ENCODE measurements around the gene TBCEL. TPM values are rescaled to one million over a fixed set of nuclear protein-coding genes. Genes with fewer than 3 reads are reported as not detected.

TBCEL gene
- total and polyA plus RNA-seq, 11 donors: 3.0 to 40.5 (median 25.4) TPM

DNA sequence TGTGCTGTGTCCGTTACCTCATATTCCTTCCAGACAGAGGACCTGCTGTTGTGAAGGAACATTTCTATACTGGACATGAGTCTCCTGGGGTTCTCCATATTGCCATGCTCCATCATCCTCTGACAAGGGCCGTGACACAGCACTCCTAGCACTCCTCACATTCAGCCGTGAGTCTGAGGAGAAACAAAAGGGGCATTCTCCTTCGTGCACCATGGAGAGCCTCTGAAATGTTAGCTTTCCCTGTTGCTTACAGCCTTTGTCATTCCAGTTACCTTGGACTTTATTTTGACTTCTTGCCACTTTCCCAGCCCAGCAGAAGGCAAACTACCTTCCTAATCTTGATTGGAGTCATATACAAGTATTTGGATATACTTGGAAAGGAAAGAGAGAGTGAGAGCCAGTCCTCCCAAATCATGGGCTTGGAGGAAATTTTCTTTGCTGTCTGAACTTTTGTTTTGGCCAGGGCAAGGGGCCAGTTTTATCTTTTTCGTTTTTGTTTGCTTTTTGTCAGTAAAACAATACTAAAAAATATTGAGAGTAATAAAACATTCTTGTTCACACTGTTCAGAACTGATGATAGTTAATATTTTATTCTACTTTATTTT, 48.0 kb downstream of the TBCEL start:
- Histone ChIP-seq H3K36me3 (peaks cover 0 to 67% (median 15%) of the 10 kb centered on the region in 9 donors), H3K4me3 (no peak overlapping the region), H3K4me1 (peaks cover 0 to 13% (median 8%) of the 10 kb centered on the region in 12 donors), H3K27me3 (no peaks in the 10 kb centered on the region), H3K27ac (peak overlapping the region in 5 of 12 donors; percentile 3 to 19 (median 15)), H3K9me3 (peaks cover 0 to 2% (median 0%) of the 10 kb centered on the region in 12 donors)
- ATAC-seq (no peak), DNase-seq (no peak)
- 51 to 66% (median 54%) methylated on average over 5 of the region's 5 CpGs for WGBS, 4 donors
- TF ChIP-seq, protein P1, sequence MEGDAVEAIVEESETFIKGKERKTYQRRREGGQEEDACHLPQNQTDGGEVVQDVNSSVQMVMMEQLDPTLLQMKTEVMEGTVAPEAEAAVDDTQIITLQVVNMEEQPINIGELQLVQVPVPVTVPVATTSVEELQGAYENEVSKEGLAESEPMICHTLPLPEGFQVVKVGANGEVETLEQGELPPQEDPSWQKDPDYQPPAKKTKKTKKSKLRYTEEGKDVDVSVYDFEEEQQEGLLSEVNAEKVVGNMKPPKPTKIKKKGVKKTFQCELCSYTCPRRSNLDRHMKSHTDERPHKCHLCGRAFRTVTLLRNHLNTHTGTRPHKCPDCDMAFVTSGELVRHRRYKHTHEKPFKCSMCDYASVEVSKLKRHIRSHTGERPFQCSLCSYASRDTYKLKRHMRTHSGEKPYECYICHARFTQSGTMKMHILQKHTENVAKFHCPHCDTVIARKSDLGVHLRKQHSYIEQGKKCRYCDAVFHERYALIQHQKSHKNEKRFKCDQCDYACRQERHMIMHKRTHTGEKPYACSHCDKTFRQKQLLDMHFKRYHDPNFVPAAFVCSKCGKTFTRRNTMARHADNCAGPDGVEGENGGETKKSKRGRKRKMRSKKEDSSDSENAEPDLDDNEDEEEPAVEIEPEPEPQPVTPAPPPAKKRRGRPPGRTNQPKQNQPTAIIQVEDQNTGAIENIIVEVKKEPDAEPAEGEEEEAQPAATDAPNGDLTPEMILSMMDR (IDR thresholded peaks at IDR 0.05): no peak
- TF ChIP-seq POLR2A (IDR thresholded peaks at IDR 0.05): no peak
- intact Hi-C loops (cut with DNase I): no loop called here

DNA sequence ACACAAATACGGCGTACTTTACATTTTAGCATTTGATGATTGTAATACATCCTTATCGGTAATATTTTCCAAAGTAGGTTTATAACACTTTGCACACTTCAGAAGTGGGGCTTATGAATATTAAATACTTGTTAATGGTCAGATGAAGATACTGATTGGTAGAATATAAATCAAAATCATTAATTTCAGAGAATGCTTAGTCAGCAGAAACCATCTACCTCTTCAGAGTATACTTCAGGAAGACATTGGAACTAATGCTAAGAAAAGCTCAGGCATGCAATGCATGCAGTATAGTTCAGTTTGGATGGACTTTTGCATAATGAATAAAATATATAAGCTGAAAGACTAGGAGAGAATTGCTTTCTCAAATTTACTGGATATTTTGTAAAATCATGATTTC, 57.4 kb downstream of the TBCEL start:
- DNase-seq (no peak), ATAC-seq (no peak)
- Histone ChIP-seq H3K4me3 (no peak overlapping the region), H3K27ac (no peak overlapping the region), H3K4me1 (no peaks in the 10 kb centered on the region), H3K9me3 (no peaks in the 10 kb centered on the region), H3K36me3 (peaks cover 0 to 27% (median 10%) of the 10 kb centered on the region in 9 donors), H3K27me3 (no peaks in the 10 kb centered on the region)
- intact Hi-C loops (cut with DNase I): no loop called here
- no peak for TF ChIP-seq POLR2A (IDR thresholded peaks at IDR 0.05)
- TF ChIP-seq, protein P1 (IDR thresholded peaks at IDR 0.05): no peak
- WGBS, 4 donors: 96 to 100% (median 98%) methylated on average over 3 of the region's 3 CpGs

DNA sequence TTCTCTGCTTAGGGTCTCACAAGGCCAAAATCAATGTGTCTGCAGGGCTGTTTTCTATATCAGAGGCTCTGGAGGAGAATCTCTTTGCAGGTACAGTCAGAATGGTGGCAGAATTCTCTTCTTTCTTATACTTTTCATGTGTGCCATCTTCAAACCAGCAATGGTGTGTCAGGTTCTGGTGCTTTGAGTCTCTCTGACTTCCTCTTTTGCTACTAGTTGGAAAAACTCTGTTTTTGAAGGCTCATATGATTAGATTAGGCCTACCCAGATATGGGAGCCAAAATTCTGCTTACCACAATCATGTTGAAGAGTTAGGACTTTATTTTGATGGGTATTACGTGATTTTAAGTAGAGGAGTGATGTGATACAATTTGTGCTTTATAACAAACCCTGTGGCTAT, 58.3 kb downstream of the TBCEL start:
- no peaks in the 10 kb centered on the region for H3K4me1 ChIP-seq
- ATAC-seq (no peak), DNase-seq (no peak)
- TF ChIP-seq, protein P1 (IDR thresholded peaks at IDR 0.05): no peak
- no peak for TF ChIP-seq POLR2A (IDR thresholded peaks at IDR 0.05)
- no peaks in the 10 kb centered on the region for H3K27me3 ChIP-seq
- WGBS, 4 donors: 91 to 94% (median 92%) methylated on average over 1 of the region's 1 CpG
- H3K4me3 ChIP-seq: no peak overlapping the region
- no peaks in the 10 kb centered on the region for H3K9me3 ChIP-seq
- H3K27ac ChIP-seq: no peak overlapping the region
- peaks cover 0 to 36% (median 19%) of the 10 kb centered on the region in 9 donors for H3K36me3 ChIP-seq
- intact Hi-C loops (cut with DNase I): no loop called here

DNA sequence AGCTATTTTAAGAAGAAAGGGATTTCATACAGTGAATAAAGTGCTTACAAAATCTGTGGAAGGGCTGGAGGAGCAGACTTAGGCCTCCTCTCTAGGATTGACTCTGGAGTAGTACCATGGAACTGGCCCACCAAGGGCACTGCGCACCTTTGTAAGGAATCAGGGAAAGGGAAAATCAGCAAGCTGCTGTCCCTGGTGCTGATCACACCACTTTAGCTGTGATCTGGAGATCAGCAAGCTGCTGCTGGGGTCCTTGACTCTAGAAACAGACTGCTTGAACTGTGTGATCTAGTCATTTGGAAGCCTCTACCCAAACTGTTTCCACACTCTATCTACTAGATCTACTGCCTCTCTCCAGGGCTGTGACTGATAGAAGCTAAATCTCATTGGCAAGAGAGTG, 58.8 kb downstream of the TBCEL start:
- ATAC-seq: no peak
- intact Hi-C loops (cut with DNase I): no loop called here
- Histone ChIP-seq H3K4me1 (no peaks in the 10 kb centered on the region), H3K27ac (no peak overlapping the region), H3K9me3 (no peaks in the 10 kb centered on the region), H3K27me3 (no peaks in the 10 kb centered on the region), H3K4me3 (no peak overlapping the region), H3K36me3 (peaks cover 0 to 41% (median 23%) of the 10 kb centered on the region in 9 donors)
- DNase-seq: no peak
- WGBS, 4 donors: 69 to 96% (median 86%) methylated on average over 1 of the region's 1 CpG
- TF ChIP-seq POLR2A (IDR thresholded peaks at IDR 0.05): no peak
- TF ChIP-seq, protein P1 (IDR thresholded peaks at IDR 0.05): no peak
